ENCODE results near the gene MAN1A2.

GRCh38 chr1:117567435-117567834 is 200.2 kb downstream of the MAN1A2 start:
- TF ChIP-seq ZNF792 (tag by site-specific recombination; IDR thresholded peaks at IDR 0.05) (no peak), BCL11A (tag by site-specific recombination; IDR thresholded peaks at IDR 0.05; ENCODE audit: low read depth) (no peak), TCF7L2 (IDR thresholded peaks at IDR 0.05; ENCODE audit: borderline replicate concordance, low read depth, low read length) (no peak), CTCF (tag by site-specific recombination; IDR thresholded peaks at IDR 0.05) (no peak), REST (tag by site-specific recombination; IDR thresholded peaks at IDR 0.05) (no peak), ZNF121 (tag by site-specific recombination; IDR thresholded peaks at IDR 0.05) (no peak), ZNF324 (tag by site-specific recombination; IDR thresholded peaks at IDR 0.05) (no peak), ZNF658 (tag by site-specific recombination; IDR thresholded peaks at IDR 0.05) (no peak)
